ENCODE measurements around the gene MAZ. TPM values are rescaled to one million over a fixed set of nuclear protein-coding genes. Genes with fewer than 3 reads are reported as not detected.
A peak's percentile ranks its signal among the peaks of the same experiment; 100 is the strongest.

Gene MAZ
- total and polyA plus RNA-seq, 7 donors, result 94.9 to 193 (median 131) TPM

GRCh38 chr16:29815793-29816693, 9.7 kb downstream of the MAZ start, which contains the start of gene PAGR1:
PAGR1 (plus strand) TSS chr16:29816152; CDS start chr16:29816526, 374 bp downstream.
- peak; percentile 91 for TF ChIP-seq CTCF (IDR thresholded peaks at IDR 0.05)
- Histone ChIP-seq H3K4me1 (peaks cover 26% of the 10 kb centered on the region), H3K36me3 (ENCODE audit: insufficient read depth in 1 of 2, low read depth in 1 of 2) (peaks cover 0 to 26% of the 10 kb centered on the region in 2 donors), H3K9me3 (no peaks in the 10 kb centered on the region), H3K27me3 (ENCODE audit: insufficient read depth in 3 of 3, low read length in 2 of 3) (no peaks in the 10 kb centered on the region), H3K27ac (peak within 1 kb of the TSS; percentile 97), H3K4me3 (peak within 1 kb of the TSS; percentile 90)
- DNase-seq (peak; percentile 97 to 99), ATAC-seq (peak; percentile 84 to 87 (median 84))
- intact Hi-C loops (cut with DNase I), result loop anchor here (2.0 to 5.0 kb wide), 2 partner anchors 31 to 46 kb away; partner anchors contain the start of gene CDIPT (in 1 of the 2)
- WGBS, 3 donors, result 0 to 1% (median 0%) methylated on average over 70 of the region's 70 CpGs

GRCh38 chr16:29816694-29817441, 10.5 kb downstream of the MAZ start:
- Histone ChIP-seq H3K4me3 (peak overlapping the region; percentile 90), H3K27me3 (ENCODE audit: insufficient read depth in 3 of 3, low read length in 2 of 3) (no peaks in the 10 kb centered on the region), H3K27ac (peak overlapping the region; percentile 97), H3K4me1 (peaks cover 34% of the 10 kb centered on the region), H3K36me3 (ENCODE audit: insufficient read depth in 1 of 2, low read depth in 1 of 2) (peaks cover 0 to 26% of the 10 kb centered on the region in 2 donors), H3K9me3 (no peaks in the 10 kb centered on the region)
- intact Hi-C loops (cut with DNase I), result loop anchor here (2.0 to 5.0 kb wide), 2 partner anchors 32 to 45 kb away; partner anchors contain the start of gene CDIPT (in 1 of the 2)
- no peak for TF ChIP-seq CTCF (IDR thresholded peaks at IDR 0.05)
- DNase-seq (peak; percentile 61 to 77), ATAC-seq (peak; percentile 10 to 39 (median 28))
- WGBS, 3 donors, result 3 to 6% (median 3%) methylated on average over 33 to 37 of the region's 37 CpGs

- no peak for ATAC-seq
- no peak for TF ChIP-seq CTCF (IDR thresholded peaks at IDR 0.05)
- WGBS, 3 donors, result 90 to 94% (median 90%) methylated on average over 4 of the region's 4 CpGs
- Histone ChIP-seq H3K36me3 (ENCODE audit: insufficient read depth in 1 of 2, low read depth in 1 of 2) (peaks cover 0 to 26% of the 10 kb centered on the region in 2 donors), H3K4me3 (no peak overlapping the region), H3K4me1 (peaks cover 41% of the 10 kb centered on the region), H3K27me3 (ENCODE audit: insufficient read depth in 3 of 3, low read length in 2 of 3) (no peaks in the 10 kb centered on the region), H3K9me3 (no peaks in the 10 kb centered on the region), H3K27ac (no peak overlapping the region)
- no peak for DNase-seq
- intact Hi-C loops (cut with DNase I), result loop anchor here in 1 of 2 donors (5.0 kb wide), 1 partner anchor 44 kb away; the partner anchor contains the start of gene CDIPT
Measured at GRCh38 chr16:29818082-29818481, 11.8 kb downstream of the MAZ start.

- Histone ChIP-seq H3K36me3 (ENCODE audit: insufficient read depth in 1 of 2, low read depth in 1 of 2) (peaks cover 0 to 26% of the 10 kb centered on the region in 2 donors), H3K4me1 (peaks cover 45% of the 10 kb centered on the region), H3K4me3 (no peak overlapping the region), H3K27me3 (ENCODE audit: insufficient read depth in 3 of 3, low read length in 2 of 3) (no peaks in the 10 kb centered on the region), H3K9me3 (no peaks in the 10 kb centered on the region), H3K27ac (peak overlapping the region; percentile 80)
- 74 to 86% (median 82%) methylated on average over 15 of the region's 15 CpGs for WGBS, 3 donors
- intact Hi-C loops (cut with DNase I), result loop anchor here in 1 of 2 donors (5.0 kb wide), 1 partner anchor 43 kb away; the partner anchor contains the start of gene CDIPT
- DNase-seq, result no peak
- no peak for TF ChIP-seq CTCF (IDR thresholded peaks at IDR 0.05)
- no peak for ATAC-seq
Measured at GRCh38 chr16:29819506-29819905, 13.2 kb downstream of the MAZ start.
